Panc1 (cell line): Measurements from ENCODE around the gene AGRN. TPM values are rescaled to one million over a fixed set of nuclear protein-coding genes. Genes with fewer than 3 reads are reported as not detected.

ENCODE experiments used
- ATAC-seq: fragments of 200-7000 bp; cut with Tn5 transposase; 2 replicates; pipeline ENCODE4 v1.9.1; 2020; ENCODE audit warnings: mild to moderate bottlenecking, moderate library complexity
- BruUV-seq: library from RNA; stranded (reverse); fragments of 400-500 nt; replicated peaks from 2 replicates; lab custom pipeline; 2021; lab: Mats Ljungman, UMichigan
- CTCF ChIA-PET: fragments of 300-600 bp; sonication (Branson Sonifier 250); formaldehyde crosslinking; loops from one replicate; lab custom pipeline; 2022; ENCODE audit warnings: antibody characterized with exemption; lab: Charles Lee
- POLR2A ChIA-PET: fragments of 300-600 bp; sonication (Branson Sonifier 250); formaldehyde crosslinking; loops from one replicate; lab custom pipeline; 2022; ENCODE audit warnings: antibody characterized with exemption; lab: Charles Lee
- DNase-seq: peaks from one replicate; pipeline ENCODE4 v3.0.0-alpha.2; 2010; ENCODE audit warnings: low read depth, low spot score
- H3K27ac ChIP-seq: 2 replicates; pipeline ENCODE4 v1.5.1; 2011; ENCODE audit warnings: mild to moderate bottlenecking, low read length, inconsistent platforms
- H3K27me3 ChIP-seq: fragments of 200-500 bp; sonication (Bioruptor generic); 2 replicates; pipeline ENCODE4 v1.6.0; 2014; ENCODE audit warnings: low read length, inconsistent platforms; ENCODE audit not compliant: control insufficient read depth, insufficient read depth
- H3K36me3 ChIP-seq: fragments of 200-500 bp; sonication (Bioruptor generic); 2 replicates; pipeline ENCODE4 v1.5.1; 2014; ENCODE audit warnings: inconsistent platforms, mild to moderate bottlenecking, low read length, moderate library complexity; ENCODE audit not compliant: control insufficient read depth, insufficient read depth
- H3K4me1 ChIP-seq: 2 replicates; pipeline ENCODE4 v1.5.1; 2011; ENCODE audit warnings: inconsistent platforms, mild to moderate bottlenecking, low read length, moderate library complexity; ENCODE audit not compliant: control insufficient read depth, insufficient read depth
- H3K4me3 ChIP-seq, 2 experiments: 2 replicates each; pipeline ENCODE4 v1.5.1; 2011 to 2012; ENCODE audit warnings: low read depth in 2 of 2, low read length in 2 of 2, mild to moderate bottlenecking in 2 of 2, inconsistent platforms in 1 of 2, moderate library complexity in 1 of 2
- H3K9me3 ChIP-seq: fragments of 200-500 bp; sonication (Bioruptor generic); 2 replicates; pipeline ENCODE4 v1.5.1; 2014; ENCODE audit warnings: low read depth, mild to moderate bottlenecking, inconsistent platforms, low read length, moderate library complexity; ENCODE audit not compliant: control insufficient read depth, insufficient read depth
- POLR2AphosphoS5 ChIP-seq: IDR thresholded peaks from 2 replicates; pipeline ENCODE4 v1.6.1; 2012; ENCODE audit warnings: mild to moderate bottlenecking, low read depth, low read length, moderate library complexity
- SIN3A ChIP-seq: IDR thresholded peaks from 2 replicates; pipeline ENCODE4 v1.6.1; 2012; ENCODE audit warnings: low read depth, mild to moderate bottlenecking, low read length, moderate library complexity, borderline replicate concordance; ENCODE audit not compliant: insufficient read depth
- TCF7L2 ChIP-seq: IDR thresholded peaks from 2 replicates; pipeline ENCODE4 v1.6.1; 2011; ENCODE audit warnings: mild to moderate bottlenecking, low read depth, low read length, inconsistent platforms
- in situ Hi-C: cut with HindIII; loops from 2 replicates; pipeline ENCODE4 v1.10.0; 2016; ENCODE audit warnings: low sequenced_read_pairs, low pct_unique_long_range_greater_than_20kb
- intact Hi-C: fragments of 100-400 bp; cut with micrococcal nuclease; formaldehyde crosslinking; loops from one replicate; pipeline ENCODE4 v1.10.0; 2022; ENCODE audit not compliant: unreplicated experiment
- total RNA-seq: library from RNA; stranded (reverse); gene quantifications from one replicate; pipeline ENCODE4 v1.2.1, GENCODE V29; 2021; ENCODE audit not compliant: unreplicated experiment
- TF ChIP-seq, protein P1 (sequence below): fragments of 450-650 bp; IDR thresholded peaks from 2 replicates; pipeline ENCODE4 v1.5.1; 2017; ENCODE audit warnings: mild to moderate bottlenecking
- TF ChIP-seq, protein P2 (sequence below), 2 experiments: IDR thresholded peaks; 2 replicates each; pipeline ENCODE4 v1.6.1; 2011 to 2012; ENCODE audit warnings: low read depth in 2 of 2, control low read depth in 1 of 2, low read length in 1 of 2, mild to moderate bottlenecking in 1 of 2, moderate library complexity in 1 of 2; ENCODE audit not compliant: insufficient read depth in 1 of 2

AGRN gene
- total RNA-seq, 1 experiment from 2014 or later = 153 TPM

DNA sequence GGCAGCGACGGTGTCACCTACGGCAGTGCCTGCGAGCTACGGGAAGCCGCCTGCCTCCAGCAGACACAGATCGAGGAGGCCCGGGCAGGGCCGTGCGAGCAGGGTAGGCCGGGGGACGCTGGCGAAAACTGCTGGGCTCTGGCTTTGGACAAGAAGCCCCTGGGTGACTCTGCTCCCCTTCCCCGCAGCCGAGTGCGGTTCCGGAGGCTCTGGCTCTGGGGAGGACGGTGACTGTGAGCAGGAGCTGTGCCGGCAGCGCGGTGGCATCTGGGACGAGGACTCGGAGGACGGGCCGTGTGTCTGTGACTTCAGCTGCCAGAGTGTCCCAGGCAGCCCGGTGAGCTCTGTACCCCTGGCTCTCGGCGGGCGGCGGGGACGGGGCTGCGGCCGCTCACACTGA, 24.0 kb downstream of the AGRN start:
- POLR2A ChIA-PET = no interaction called here
- CTCF ChIA-PET = no interaction called here
- H3K36me3 ChIP-seq = no peaks in the 10 kb centered on the region
- no peaks in the 10 kb centered on the region for H3K27me3 ChIP-seq
- BruUV-seq = no TSS peak
- in situ Hi-C loops = no loop called here
- DNase-seq (no peak), ATAC-seq (no peak)
- TF ChIP-seq POLR2AphosphoS5 (no peak), TCF7L2 (no peak)
- TF ChIP-seq, protein P1, sequence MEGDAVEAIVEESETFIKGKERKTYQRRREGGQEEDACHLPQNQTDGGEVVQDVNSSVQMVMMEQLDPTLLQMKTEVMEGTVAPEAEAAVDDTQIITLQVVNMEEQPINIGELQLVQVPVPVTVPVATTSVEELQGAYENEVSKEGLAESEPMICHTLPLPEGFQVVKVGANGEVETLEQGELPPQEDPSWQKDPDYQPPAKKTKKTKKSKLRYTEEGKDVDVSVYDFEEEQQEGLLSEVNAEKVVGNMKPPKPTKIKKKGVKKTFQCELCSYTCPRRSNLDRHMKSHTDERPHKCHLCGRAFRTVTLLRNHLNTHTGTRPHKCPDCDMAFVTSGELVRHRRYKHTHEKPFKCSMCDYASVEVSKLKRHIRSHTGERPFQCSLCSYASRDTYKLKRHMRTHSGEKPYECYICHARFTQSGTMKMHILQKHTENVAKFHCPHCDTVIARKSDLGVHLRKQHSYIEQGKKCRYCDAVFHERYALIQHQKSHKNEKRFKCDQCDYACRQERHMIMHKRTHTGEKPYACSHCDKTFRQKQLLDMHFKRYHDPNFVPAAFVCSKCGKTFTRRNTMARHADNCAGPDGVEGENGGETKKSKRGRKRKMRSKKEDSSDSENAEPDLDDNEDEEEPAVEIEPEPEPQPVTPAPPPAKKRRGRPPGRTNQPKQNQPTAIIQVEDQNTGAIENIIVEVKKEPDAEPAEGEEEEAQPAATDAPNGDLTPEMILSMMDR = no peak
- intact Hi-C loops = no loop called here
- H3K4me1 ChIP-seq = peaks cover 8% of the 10 kb centered on the region; the same call in 1 of the 2 replicates
- H3K4me3 ChIP-seq = no peak overlapping the region
- H3K27ac ChIP-seq = no peak overlapping the region
- no peaks in the 10 kb centered on the region for H3K9me3 ChIP-seq

DNA sequence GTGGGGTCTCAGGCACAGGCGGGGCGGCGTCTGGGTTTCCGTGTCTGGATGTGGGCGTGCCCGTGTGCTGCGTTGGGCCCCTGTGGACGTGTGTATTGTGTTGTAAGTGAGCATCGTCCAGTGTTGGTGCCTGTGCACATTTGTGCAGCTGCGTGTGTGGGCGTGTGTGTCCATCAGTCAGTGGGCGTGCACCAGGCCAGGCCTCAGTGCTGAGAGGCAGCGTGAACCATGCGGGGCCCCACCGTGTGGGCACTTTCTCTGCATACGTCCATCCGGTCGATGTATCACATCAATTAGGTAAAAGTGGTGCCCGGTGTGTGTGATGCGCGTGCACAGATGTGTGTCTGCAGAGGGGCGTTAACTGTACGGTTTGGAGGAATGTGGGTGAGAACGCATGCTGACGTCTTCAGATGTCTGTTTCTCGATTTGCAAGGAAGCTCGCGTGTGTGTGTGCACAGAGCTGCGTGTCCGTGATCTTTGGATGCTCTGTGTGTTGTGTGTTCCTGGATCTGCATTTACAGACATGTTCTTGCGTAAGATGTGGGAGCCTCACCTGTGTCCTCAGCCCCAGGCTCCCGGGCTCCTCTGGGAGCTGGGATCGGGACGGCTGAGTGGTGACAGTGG, 24.6 kb downstream of the AGRN start:
- intact Hi-C loops = no loop called here
- Histone ChIP-seq H3K4me3 (no peak overlapping the region), H3K4me1 (peaks cover 4% of the 10 kb centered on the region; the same call in 1 of the 2 replicates), H3K27ac (no peak overlapping the region), H3K36me3 (no peaks in the 10 kb centered on the region), H3K9me3 (no peaks in the 10 kb centered on the region), H3K27me3 (no peaks in the 10 kb centered on the region)
- DNase-seq = no peak
- TF ChIP-seq POLR2AphosphoS5 (no peak), TCF7L2 (no peak), SIN3A (no peak)
- TF ChIP-seq, protein P1 = no peak
- TF ChIP-seq, protein P2, sequence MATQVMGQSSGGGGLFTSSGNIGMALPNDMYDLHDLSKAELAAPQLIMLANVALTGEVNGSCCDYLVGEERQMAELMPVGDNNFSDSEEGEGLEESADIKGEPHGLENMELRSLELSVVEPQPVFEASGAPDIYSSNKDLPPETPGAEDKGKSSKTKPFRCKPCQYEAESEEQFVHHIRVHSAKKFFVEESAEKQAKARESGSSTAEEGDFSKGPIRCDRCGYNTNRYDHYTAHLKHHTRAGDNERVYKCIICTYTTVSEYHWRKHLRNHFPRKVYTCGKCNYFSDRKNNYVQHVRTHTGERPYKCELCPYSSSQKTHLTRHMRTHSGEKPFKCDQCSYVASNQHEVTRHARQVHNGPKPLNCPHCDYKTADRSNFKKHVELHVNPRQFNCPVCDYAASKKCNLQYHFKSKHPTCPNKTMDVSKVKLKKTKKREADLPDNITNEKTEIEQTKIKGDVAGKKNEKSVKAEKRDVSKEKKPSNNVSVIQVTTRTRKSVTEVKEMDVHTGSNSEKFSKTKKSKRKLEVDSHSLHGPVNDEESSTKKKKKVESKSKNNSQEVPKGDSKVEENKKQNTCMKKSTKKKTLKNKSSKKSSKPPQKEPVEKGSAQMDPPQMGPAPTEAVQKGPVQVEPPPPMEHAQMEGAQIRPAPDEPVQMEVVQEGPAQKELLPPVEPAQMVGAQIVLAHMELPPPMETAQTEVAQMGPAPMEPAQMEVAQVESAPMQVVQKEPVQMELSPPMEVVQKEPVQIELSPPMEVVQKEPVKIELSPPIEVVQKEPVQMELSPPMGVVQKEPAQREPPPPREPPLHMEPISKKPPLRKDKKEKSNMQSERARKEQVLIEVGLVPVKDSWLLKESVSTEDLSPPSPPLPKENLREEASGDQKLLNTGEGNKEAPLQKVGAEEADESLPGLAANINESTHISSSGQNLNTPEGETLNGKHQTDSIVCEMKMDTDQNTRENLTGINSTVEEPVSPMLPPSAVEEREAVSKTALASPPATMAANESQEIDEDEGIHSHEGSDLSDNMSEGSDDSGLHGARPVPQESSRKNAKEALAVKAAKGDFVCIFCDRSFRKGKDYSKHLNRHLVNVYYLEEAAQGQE (IDR thresholded peaks at IDR 0.05; ENCODE audit: insufficient read depth in 1 of 2, low read depth in 2 of 2, low read length in 1 of 2) = no peak
- ChIA-PET POLR2A (no interaction called here), CTCF (no interaction called here)
- in situ Hi-C loops = no loop called here
- no TSS peak for BruUV-seq
- no peak for ATAC-seq
